GM23338 (cell line): ENCODE results near the gene C6. TPM values are rescaled to one million over a fixed set of nuclear protein-coding genes. Genes with fewer than 3 reads are reported as not detected.

Experiments
- ATAC-seq: fragments of 200-7000 bp; cut with Tn5 transposase; 3 replicates; pipeline ENCODE4 v1.9.1; 2020
- DNase-seq: peaks from one replicate; pipeline ENCODE4 v3.0.0-alpha.2; 2015; ENCODE audit warnings: low spot score
- H2AFZ ChIP-seq: fragments of 200-600 bp; sonication (generic); 2 replicates; pipeline ENCODE4 v1.8.0; 2016; ENCODE audit warnings: antibody characterized with exemption, mild to moderate bottlenecking, moderate library complexity
- H3F3A ChIP-seq: fragments of 200-600 bp; sonication (generic); replicated peaks from 2 replicates; pipeline ENCODE4 v1.8.0; 2017; ENCODE audit warnings: antibody characterized with exemption, mixed run types, low read depth
- H3K27ac ChIP-seq: fragments of 200-600 bp; sonication (generic); 2 replicates; pipeline ENCODE4 v1.6.1; 2016; ENCODE audit warnings: low read depth
- H3K27me3 ChIP-seq: fragments of 200-600 bp; sonication (generic); 2 replicates; pipeline ENCODE4 v1.8.0; 2016; ENCODE audit warnings: mild to moderate bottlenecking, mixed run types, moderate library complexity; ENCODE audit not compliant: insufficient read depth
- H3K36me3 ChIP-seq: fragments of 200-600 bp; sonication (generic); 2 replicates; pipeline ENCODE4 v1.8.0; 2016; ENCODE audit warnings: mild to moderate bottlenecking; ENCODE audit not compliant: insufficient read depth
- H3K4me1 ChIP-seq: fragments of 200-600 bp; sonication (generic); 2 replicates; pipeline ENCODE4 v1.8.0; 2016; ENCODE audit warnings: mild to moderate bottlenecking, moderate library complexity; ENCODE audit not compliant: insufficient read depth
- H3K4me2 ChIP-seq: fragments of 200-600 bp; sonication (generic); 2 replicates; pipeline ENCODE4 v1.7.1; 2017; ENCODE audit warnings: mixed run types
- H3K4me3 ChIP-seq: fragments of 200-600 bp; sonication (generic); 2 replicates; pipeline ENCODE4 v1.6.1; 2016; ENCODE audit warnings: mixed run types
- H3K79me2 ChIP-seq: fragments of 200-600 bp; sonication (generic); replicated peaks from 2 replicates; pipeline ENCODE4 v1.8.0; 2017; ENCODE audit warnings: mild to moderate bottlenecking; ENCODE audit not compliant: insufficient read depth
- H3K9me2 ChIP-seq: fragments of 200-600 bp; sonication (generic); 2 replicates; pipeline ENCODE4 v1.8.0; 2017; ENCODE audit not compliant: insufficient read depth
- H4K20me1 ChIP-seq: fragments of 200-600 bp; sonication (generic); replicated peaks from 2 replicates; pipeline ENCODE4 v1.8.0; 2017; ENCODE audit warnings: mild to moderate bottlenecking; ENCODE audit not compliant: insufficient read depth
- H3K27ac Mint-ChIP-seq: 2 replicates; pipeline ENCODE4 v1.8.0; 2020; ENCODE audit warnings: inconsistent platforms, mild to moderate bottlenecking, moderate library complexity, mixed read lengths
- H3K27me3 Mint-ChIP-seq: 3 replicates; pipeline ENCODE4 v1.8.0; 2022; ENCODE audit warnings: low read depth, mild to moderate bottlenecking, moderate library complexity, mixed read lengths, inconsistent platforms; ENCODE audit not compliant: insufficient read depth, poor library complexity
- H3K36me3 Mint-ChIP-seq: 3 replicates; pipeline ENCODE4 v1.8.0; 2021; ENCODE audit warnings: low read depth, mild to moderate bottlenecking, inconsistent platforms, moderate library complexity, mixed read lengths
- H3K4me1 Mint-ChIP-seq: 3 replicates; pipeline ENCODE4 v1.8.0; 2020; ENCODE audit warnings: mild to moderate bottlenecking, inconsistent platforms, mixed read lengths
- H3K4me3 Mint-ChIP-seq: 3 replicates; pipeline ENCODE4 v1.8.0; 2021; ENCODE audit warnings: moderate library complexity, mild to moderate bottlenecking, inconsistent platforms, mixed read lengths
- H3K9me3 Mint-ChIP-seq: 3 replicates; pipeline ENCODE4 v1.8.0; 2020; ENCODE audit warnings: moderate library complexity, mild to moderate bottlenecking, inconsistent platforms, mixed read lengths
- CREB1 ChIP-seq: fragments of 250-450 bp; sonication (Bioruptor Pico); IDR thresholded peaks from 2 replicates; pipeline ENCODE4 v1.5.0; 2020; ENCODE audit warnings: low read depth, mild to moderate bottlenecking, moderate library complexity
- EZH2phosphoT487 ChIP-seq: fragments of 200-600 bp; sonication (generic); IDR thresholded peaks from one replicate; pipeline ENCODE4 v1.8.1; 2018; ENCODE audit warnings: antibody characterized with exemption; ENCODE audit not compliant: unreplicated experiment
- NANOG ChIP-seq: IDR thresholded peaks from 2 replicates; pipeline ENCODE4 v1.6.1; 2016; ENCODE audit warnings: antibody characterized with exemption, borderline replicate concordance
- POLR2AphosphoS5 ChIP-seq: IDR thresholded peaks from 2 replicates; pipeline ENCODE4 v1.6.1; 2016; ENCODE audit warnings: antibody characterized with exemption, low read depth
- ZNF114 ChIP-seq: fragments of 250-450 bp; sonication (Bioruptor Pico); IDR thresholded peaks from 2 replicates; pipeline ENCODE4 v1.5.0; 2020; ENCODE audit warnings: mild to moderate bottlenecking, moderate library complexity
- ZNF331 ChIP-seq: fragments of 250-450 bp; sonication (Bioruptor Pico); IDR thresholded peaks from 2 replicates; pipeline ENCODE4 v1.5.0; 2020; ENCODE audit warnings: low read depth, mild to moderate bottlenecking, moderate library complexity
- polyA plus RNA-seq: library from polyadenylated mRNA; unstranded; fragments of >200 nt; fragmentation: Nextera tagmentation; extraction: Ambion mirVana; gene quantifications from 2 replicates; pipeline ENCODE4 v1.2.1, GENCODE V29; 2016
- total RNA-seq: library from RNA; depleted of rRNA; stranded (reverse); fragments of >200 nt; shearing (Covaris generic); gene quantifications from 2 replicates; pipeline ENCODE4 v1.2.3, GENCODE V29; 2014
- TF ChIP-seq, protein P1 (sequence below): IDR thresholded peaks from one replicate; pipeline ENCODE4 v1.6.1; 2018; ENCODE audit warnings: antibody characterized with exemption; ENCODE audit not compliant: unreplicated experiment
- TF ChIP-seq, protein P2 (sequence below): IDR thresholded peaks from 2 replicates; pipeline ENCODE4 v1.6.1; 2016; ENCODE audit warnings: antibody characterized with exemption
- TF ChIP-seq, protein P3 (sequence below): fragments of 250-450 bp; sonication (Bioruptor Pico); IDR thresholded peaks from 2 replicates; pipeline ENCODE4 v1.5.0; 2020; ENCODE audit warnings: mild to moderate bottlenecking, moderate library complexity

The C6 gene
- total and polyA plus RNA-seq, 2 experiments from 2014 or later = not detected

DNA sequence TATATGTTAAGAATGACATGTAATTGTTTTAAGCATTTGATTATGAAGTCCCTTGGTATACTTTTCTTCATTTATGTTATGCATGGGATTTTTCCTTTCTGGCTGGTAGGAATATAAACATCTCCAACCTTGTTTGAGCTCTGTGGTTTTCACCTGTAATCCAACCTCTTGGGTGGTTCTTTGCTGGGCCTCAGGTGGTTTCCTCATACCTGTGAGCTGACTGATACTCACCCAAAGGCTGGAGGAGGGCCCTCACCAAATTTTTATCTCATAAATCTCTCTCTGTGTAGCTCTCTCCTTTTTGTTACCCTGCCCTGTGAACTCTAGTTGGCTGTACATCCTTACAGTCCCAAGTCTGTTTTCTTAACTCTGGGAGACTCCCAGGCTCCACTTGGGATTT is 39.8 kb upstream of the C6 start:
- Mint-ChIP-seq H3K27me3 (no peaks in the 10 kb centered on the region), H3K27ac (no peak overlapping the region), H3K4me1 (peaks cover 11% of the 10 kb centered on the region; the same call in 2 of the 3 replicates), H3K9me3 (peaks cover 8% of the 10 kb centered on the region; the same call in 1 of the 3 replicates), H3K4me3 (no peak overlapping the region), H3K36me3 (peaks cover 4% of the 10 kb centered on the region; the same call in 1 of the 3 replicates)
- H3F3A ChIP-seq = no peaks in the 10 kb centered on the region
- H3K4me2 ChIP-seq = no peak overlapping the region
- no peaks in the 10 kb centered on the region for H4K20me1 ChIP-seq
- no peak overlapping the region for H2AFZ ChIP-seq
- H3K27ac ChIP-seq = no peak overlapping the region
- TF ChIP-seq, protein P1, sequence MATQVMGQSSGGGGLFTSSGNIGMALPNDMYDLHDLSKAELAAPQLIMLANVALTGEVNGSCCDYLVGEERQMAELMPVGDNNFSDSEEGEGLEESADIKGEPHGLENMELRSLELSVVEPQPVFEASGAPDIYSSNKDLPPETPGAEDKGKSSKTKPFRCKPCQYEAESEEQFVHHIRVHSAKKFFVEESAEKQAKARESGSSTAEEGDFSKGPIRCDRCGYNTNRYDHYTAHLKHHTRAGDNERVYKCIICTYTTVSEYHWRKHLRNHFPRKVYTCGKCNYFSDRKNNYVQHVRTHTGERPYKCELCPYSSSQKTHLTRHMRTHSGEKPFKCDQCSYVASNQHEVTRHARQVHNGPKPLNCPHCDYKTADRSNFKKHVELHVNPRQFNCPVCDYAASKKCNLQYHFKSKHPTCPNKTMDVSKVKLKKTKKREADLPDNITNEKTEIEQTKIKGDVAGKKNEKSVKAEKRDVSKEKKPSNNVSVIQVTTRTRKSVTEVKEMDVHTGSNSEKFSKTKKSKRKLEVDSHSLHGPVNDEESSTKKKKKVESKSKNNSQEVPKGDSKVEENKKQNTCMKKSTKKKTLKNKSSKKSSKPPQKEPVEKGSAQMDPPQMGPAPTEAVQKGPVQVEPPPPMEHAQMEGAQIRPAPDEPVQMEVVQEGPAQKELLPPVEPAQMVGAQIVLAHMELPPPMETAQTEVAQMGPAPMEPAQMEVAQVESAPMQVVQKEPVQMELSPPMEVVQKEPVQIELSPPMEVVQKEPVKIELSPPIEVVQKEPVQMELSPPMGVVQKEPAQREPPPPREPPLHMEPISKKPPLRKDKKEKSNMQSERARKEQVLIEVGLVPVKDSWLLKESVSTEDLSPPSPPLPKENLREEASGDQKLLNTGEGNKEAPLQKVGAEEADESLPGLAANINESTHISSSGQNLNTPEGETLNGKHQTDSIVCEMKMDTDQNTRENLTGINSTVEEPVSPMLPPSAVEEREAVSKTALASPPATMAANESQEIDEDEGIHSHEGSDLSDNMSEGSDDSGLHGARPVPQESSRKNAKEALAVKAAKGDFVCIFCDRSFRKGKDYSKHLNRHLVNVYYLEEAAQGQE = no peak
- TF ChIP-seq, protein P2, sequence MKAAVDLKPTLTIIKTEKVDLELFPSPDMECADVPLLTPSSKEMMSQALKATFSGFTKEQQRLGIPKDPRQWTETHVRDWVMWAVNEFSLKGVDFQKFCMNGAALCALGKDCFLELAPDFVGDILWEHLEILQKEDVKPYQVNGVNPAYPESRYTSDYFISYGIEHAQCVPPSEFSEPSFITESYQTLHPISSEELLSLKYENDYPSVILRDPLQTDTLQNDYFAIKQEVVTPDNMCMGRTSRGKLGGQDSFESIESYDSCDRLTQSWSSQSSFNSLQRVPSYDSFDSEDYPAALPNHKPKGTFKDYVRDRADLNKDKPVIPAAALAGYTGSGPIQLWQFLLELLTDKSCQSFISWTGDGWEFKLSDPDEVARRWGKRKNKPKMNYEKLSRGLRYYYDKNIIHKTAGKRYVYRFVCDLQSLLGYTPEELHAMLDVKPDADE = no peak
- TF ChIP-seq CREB1 (no peak), EZH2phosphoT487 (no peak)
- no peaks in the 10 kb centered on the region; the same call in 1 of the 2 replicates for H3K36me3 ChIP-seq
- 0 out of 2 replicates have a peak, but pooled peaks cover 5% of the 10 kb centered on the region for H3K9me2 ChIP-seq
- no peak overlapping the region for H3K4me3 ChIP-seq
- ATAC-seq = no peak
- DNase-seq = no peak
- no peaks in the 10 kb centered on the region for H3K27me3 ChIP-seq
- H3K4me1 ChIP-seq = 0 out of 2 replicates have a peak, but pooled peaks cover 3% of the 10 kb centered on the region
- H3K79me2 ChIP-seq = no peaks in the 10 kb centered on the region

DNA sequence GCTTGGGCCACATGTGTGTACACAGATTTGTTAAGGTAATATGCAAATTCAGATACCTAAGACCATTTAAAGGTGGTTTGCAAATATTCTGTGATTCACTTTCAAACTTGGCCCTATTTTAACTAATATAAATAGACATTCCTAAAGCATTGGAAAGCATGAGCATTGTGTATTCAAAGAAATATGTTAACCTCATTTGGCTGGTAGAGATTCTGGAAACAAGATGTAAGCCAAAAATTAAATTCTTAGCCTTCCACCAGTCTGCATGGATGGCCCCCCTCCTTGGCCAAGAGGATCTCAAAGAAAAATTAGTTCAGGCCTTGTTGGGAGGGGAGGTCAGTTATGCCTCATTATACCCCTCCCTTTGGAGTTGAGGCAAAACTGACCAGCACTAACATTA is 38.7 kb upstream of the C6 start:
- Histone ChIP-seq H3K79me2 (no peaks in the 10 kb centered on the region), H3K9me2 (0 out of 2 replicates have a peak, but pooled peaks cover 5% of the 10 kb centered on the region), H2AFZ (no peak overlapping the region), H3K4me3 (no peak overlapping the region), H3K27ac (no peak overlapping the region), H4K20me1 (no peaks in the 10 kb centered on the region), H3K4me2 (no peak overlapping the region), H3F3A (no peaks in the 10 kb centered on the region), H3K36me3 (no peaks in the 10 kb centered on the region; the same call in 1 of the 2 replicates), H3K27me3 (no peaks in the 10 kb centered on the region), H3K4me1 (0 out of 2 replicates have a peak, but pooled peaks cover 3% of the 10 kb centered on the region)
- ATAC-seq = no peak
- DNase-seq = no peak
- Mint-ChIP-seq H3K4me3 (no peak overlapping the region), H3K36me3 (peaks cover 4% of the 10 kb centered on the region; the same call in 1 of the 3 replicates), H3K27me3 (no peaks in the 10 kb centered on the region), H3K4me1 (peaks cover 11% of the 10 kb centered on the region; the same call in 2 of the 3 replicates), H3K9me3 (peaks cover 8% of the 10 kb centered on the region; the same call in 1 of the 3 replicates), H3K27ac (no peak overlapping the region)
- no peak for TF ChIP-seq EZH2phosphoT487
- no peak for TF ChIP-seq CREB1
- TF ChIP-seq ZNF114 (CRISPR knock-in tag) = no peak
- TF ChIP-seq, protein P3, sequence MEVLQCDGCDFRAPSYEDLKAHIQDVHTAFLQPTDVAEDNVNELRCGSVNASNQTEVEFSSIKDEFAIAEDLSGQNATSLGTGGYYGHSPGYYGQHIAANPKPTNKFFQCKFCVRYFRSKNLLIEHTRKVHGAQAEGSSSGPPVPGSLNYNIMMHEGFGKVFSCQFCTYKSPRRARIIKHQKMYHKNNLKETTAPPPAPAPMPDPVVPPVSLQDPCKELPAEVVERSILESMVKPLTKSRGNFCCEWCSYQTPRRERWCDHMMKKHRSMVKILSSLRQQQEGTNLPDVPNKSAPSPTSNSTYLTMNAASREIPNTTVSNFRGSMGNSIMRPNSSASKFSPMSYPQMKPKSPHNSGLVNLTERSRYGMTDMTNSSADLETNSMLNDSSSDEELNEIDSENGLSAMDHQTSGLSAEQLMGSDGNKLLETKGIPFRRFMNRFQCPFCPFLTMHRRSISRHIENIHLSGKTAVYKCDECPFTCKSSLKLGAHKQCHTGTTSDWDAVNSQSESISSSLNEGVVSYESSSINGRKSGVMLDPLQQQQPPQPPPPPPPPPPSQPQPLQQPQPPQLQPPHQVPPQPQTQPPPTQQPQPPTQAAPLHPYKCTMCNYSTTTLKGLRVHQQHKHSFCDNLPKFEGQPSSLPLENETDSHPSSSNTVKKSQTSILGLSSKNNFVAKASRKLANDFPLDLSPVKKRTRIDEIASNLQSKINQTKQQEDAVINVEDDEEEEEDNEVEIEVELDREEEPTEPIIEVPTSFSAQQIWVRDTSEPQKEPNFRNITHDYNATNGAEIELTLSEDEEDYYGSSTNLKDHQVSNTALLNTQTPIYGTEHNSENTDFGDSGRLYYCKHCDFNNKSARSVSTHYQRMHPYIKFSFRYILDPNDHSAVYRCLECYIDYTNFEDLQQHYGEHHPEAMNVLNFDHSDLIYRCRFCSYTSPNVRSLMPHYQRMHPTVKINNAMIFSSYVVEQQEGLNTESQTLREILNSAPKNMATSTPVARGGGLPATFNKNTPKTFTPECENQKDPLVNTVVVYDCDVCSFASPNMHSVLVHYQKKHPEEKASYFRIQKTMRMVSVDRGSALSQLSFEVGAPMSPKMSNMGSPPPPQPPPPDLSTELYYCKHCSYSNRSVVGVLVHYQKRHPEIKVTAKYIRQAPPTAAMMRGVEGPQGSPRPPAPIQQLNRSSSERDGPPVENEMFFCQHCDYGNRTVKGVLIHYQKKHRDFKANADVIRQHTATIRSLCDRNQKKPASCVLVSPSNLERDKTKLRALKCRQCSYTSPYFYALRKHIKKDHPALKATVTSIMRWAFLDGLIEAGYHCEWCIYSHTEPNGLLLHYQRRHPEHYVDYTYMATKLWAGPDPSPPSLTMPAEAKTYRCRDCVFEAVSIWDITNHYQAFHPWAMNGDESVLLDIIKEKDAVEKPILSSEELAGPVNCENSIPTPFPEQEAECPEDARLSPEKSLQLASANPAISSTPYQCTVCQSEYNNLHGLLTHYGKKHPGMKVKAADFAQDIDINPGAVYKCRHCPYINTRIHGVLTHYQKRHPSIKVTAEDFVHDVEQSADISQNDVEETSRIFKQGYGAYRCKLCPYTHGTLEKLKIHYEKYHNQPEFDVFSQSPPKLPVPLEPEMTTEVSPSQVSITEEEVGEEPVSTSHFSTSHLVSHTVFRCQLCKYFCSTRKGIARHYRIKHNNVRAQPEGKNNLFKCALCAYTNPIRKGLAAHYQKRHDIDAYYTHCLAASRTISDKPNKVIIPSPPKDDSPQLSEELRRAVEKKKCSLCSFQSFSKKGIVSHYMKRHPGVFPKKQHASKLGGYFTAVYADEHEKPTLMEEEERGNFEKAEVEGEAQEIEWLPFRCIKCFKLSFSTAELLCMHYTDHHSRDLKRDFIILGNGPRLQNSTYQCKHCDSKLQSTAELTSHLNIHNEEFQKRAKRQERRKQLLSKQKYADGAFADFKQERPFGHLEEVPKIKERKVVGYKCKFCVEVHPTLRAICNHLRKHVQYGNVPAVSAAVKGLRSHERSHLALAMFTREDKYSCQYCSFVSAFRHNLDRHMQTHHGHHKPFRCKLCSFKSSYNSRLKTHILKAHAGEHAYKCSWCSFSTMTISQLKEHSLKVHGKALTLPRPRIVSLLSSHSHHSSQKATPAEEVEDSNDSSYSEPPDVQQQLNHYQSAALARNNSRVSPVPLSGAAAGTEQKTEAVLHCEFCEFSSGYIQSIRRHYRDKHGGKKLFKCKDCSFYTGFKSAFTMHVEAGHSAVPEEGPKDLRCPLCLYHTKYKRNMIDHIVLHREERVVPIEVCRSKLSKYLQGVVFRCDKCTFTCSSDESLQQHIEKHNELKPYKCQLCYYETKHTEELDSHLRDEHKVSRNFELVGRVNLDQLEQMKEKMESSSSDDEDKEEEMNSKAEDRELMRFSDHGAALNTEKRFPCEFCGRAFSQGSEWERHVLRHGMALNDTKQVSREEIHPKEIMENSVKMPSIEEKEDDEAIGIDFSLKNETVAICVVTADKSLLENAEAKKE = no peak
- no peak for TF ChIP-seq NANOG
- TF ChIP-seq, protein P2 = no peak
- TF ChIP-seq ZNF331 (CRISPR knock-in tag) = no peak
- no peak for TF ChIP-seq POLR2AphosphoS5
